ENCODE data around the gene DMAC1.

DNA sequence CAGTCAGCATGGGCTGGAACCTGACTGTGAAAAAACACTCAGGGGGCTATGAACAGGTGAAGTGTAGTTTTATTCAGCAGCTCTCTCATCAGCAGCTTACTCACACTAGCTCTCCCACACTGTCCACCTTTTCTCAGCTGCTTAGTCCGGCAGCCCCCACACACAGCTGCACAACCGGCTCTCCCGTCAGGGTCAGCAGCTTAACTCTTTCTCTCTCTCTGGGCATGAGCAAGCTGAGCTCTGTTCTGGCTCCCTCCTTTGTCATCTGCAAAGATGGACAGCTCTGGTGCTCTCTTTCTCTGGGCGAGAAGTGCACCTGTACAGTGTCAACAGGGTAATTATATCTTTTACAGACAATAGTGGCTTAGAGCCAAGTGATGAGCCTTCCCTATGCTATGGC, 8.2 kb downstream of the DMAC1 start:
- TF ChIP-seq POLR2A (IDR thresholded peaks at IDR 0.05): no peak
- TF ChIP-seq, protein P1, sequence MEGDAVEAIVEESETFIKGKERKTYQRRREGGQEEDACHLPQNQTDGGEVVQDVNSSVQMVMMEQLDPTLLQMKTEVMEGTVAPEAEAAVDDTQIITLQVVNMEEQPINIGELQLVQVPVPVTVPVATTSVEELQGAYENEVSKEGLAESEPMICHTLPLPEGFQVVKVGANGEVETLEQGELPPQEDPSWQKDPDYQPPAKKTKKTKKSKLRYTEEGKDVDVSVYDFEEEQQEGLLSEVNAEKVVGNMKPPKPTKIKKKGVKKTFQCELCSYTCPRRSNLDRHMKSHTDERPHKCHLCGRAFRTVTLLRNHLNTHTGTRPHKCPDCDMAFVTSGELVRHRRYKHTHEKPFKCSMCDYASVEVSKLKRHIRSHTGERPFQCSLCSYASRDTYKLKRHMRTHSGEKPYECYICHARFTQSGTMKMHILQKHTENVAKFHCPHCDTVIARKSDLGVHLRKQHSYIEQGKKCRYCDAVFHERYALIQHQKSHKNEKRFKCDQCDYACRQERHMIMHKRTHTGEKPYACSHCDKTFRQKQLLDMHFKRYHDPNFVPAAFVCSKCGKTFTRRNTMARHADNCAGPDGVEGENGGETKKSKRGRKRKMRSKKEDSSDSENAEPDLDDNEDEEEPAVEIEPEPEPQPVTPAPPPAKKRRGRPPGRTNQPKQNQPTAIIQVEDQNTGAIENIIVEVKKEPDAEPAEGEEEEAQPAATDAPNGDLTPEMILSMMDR (IDR thresholded peaks at IDR 0.05): no peak
